Suppressor macrophage treated with lipopolysaccharide for 4 hours (primary cell): ENCODE data around the gene EAPP.
"Not testable (repeated sequence)": the region's sequence is repeated elsewhere in the genome, so short reads cannot be mapped to it uniquely, and the experiment has no call there.

ENCODE experiments used
- DNase-seq: peaks from one replicate; pipeline ENCODE4 v3.0.0-alpha.2; 2020

Gene EAPP

DNA sequence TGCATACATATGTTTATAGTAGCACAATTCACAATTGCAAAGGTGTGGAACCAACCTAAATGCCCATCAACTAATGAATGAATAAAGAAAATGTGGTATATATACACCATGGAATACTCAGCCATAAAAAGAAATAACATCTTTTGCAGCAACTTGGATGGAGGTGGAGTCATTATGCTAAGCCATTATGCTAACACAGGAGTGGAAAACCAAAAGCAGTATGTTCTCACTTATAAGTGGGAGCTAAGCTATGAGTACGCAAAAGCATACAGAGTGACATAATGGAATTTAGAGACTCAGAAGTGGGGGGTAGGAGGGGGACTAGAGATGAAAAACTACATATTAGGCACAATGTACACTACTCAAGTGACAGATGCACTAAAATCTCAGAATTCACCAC is 61.2 kb downstream of the EAPP start:
- no peak for DNase-seq

DNA sequence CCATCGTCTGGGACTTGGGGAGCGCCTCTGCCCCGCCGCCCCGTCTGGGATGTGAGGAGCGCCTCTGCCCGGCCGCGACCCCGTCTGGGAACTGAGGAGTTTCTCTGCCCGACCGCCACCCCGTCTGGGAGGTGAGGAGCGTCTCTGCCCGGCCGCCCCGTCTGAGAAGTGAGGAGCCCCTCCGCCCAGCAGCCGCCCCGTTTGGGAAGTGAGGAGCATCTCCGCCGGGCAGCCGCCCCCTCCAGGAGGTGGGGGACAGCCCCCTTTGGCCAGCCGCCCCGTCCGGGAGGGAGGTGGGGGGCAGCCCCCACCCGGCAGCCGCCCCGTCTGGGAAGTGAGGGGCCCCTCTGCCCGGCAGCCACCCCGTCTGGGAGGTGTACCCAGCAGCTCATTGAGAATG is 63.5 kb downstream of the EAPP start:
- DNase-seq = not testable (repeated sequence)

DNA sequence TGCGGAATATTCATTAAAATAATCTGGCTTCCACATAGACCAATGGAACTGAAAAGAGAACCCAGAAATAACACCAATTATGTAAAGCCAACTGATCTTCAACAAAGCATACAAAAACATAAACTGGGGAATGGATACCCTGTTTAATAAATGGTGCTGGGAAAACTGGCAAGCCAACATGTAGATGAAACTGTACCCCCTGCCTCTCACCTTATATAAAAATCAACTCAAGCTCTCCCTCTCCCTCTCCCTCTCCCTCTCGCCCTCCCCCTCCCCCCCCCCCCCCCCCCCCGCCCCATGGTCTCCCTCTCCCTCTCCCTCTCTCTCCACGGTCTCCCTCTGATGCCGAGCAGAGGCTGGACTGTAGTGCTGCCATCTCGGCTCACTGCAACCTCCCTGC is 64.3 kb downstream of the EAPP start:
- DNase-seq = no peak

DNA sequence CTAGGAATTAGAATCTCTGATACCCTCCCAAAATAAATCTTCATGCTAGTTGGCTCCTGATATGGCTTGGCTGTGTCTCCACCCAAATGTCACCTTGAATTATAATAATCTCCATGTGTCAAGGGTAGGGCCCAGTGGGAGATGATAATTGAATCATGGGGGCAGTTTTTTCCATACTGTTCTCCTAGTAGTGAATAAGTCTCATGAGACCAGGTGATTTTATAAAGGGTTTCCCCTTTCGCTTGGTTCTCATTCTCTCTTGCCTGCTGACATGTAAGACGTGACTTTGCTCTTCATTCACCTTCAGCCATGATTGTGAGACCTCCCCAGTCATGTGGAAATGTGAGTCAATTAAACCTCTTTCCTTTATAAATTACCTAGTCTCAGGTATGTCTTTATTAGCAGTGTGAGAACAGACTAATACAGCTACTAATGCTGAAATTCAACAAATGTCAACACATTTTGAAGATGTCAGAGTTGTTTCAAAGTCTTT is 65.3 kb downstream of the EAPP start:
- DNase-seq = no peak

DNA sequence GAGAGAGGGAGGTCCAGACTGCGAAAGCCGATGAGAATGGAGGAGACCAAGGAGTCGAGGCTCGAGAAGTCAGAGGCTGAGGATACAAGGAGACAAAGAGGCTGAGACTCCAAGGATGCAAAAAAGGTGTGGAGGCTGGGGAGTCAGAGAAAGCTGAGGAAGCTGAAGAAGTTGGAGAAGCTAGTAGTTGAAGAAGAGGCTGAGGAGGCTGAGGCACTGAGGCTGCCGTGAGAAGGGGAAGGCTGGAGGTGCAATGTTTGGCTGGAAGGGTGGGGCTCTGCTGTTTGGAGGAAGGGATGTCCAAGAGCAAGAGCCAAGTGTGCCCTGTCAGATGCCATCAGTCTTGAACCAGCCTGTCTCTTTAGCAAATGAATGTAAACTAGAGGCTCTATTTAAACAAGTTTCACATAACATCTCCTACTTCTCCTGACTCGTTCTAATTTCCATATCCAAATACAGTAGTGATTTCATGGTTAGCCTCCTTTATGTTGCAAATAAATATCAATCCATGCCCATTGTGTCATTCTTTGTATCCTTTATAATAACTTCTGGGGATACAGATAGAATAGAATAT is 66.7 kb downstream of the EAPP start:
- no peak for DNase-seq

DNA sequence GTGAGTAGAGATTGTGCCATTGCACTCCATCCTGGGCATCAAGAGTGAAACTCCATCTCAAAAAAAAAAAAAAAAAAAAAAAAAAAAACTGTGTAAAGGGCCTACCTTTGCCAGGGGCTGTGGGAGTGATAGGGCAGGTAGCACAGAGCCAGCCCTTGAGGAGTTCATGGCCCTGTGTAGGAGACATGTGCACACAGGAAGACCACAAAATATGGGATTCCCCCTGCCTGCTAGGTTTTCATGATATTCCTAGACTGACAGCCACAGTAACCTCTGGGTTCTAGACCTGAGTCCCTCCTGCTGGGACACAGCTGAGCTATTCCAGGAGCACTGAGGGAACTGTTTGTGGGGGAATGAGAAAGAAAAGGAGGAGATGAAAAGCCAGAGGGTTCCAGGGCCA is 69.2 kb downstream of the EAPP start:
- DNase-seq = no peak

DNA sequence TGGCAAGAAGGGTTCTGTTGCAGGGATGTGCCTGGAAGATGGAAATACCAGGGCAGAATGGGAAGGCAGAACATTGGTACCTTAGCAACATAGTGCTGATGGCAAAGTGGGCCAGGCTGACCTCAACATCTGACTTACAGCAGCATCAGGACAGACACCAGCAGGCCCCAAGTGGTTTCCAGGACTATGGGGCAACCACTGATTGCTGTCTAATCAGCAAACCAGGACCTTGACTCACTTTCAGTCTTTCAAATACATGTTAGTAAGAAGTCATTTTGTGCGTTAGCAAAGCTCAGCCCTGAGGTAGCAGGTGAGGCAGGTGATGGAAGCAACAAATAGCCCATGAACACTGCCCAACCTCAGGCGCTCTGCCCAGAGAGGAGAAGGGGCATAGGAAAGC is 72.8 kb downstream of the EAPP start:
- no peak for DNase-seq
